GM23248 (cell line): ENCODE data around the gene ETFDH. TPM values are rescaled to one million over a fixed set of nuclear protein-coding genes. Genes with fewer than 3 reads are reported as not detected.

Experiments
- DNase-seq: peaks from one replicate; pipeline ENCODE4 v3.0.0-alpha.2; 2015
- H2AFZ ChIP-seq: fragments of 200-600 bp; sonication (generic); 2 replicates; pipeline ENCODE4 v1.6.1; 2016; ENCODE audit warnings: antibody characterized with exemption
- H3F3A ChIP-seq: fragments of 200-600 bp; sonication (generic); 2 replicates; pipeline ENCODE4 v1.6.1; 2016; ENCODE audit warnings: mild to moderate bottlenecking, antibody characterized with exemption, mixed run types; ENCODE audit not compliant: insufficient read depth
- H3K27ac ChIP-seq: fragments of 200-600 bp; sonication (generic); 2 replicates; pipeline ENCODE4 v1.5.1; 2016; ENCODE audit warnings: mild to moderate bottlenecking
- H3K27me3 ChIP-seq: fragments of 200-600 bp; sonication (generic); replicated peaks from 2 replicates; pipeline ENCODE4 v1.6.1; 2016; ENCODE audit warnings: mild to moderate bottlenecking; ENCODE audit not compliant: insufficient read depth
- H3K36me3 ChIP-seq: fragments of 200-600 bp; sonication (generic); 2 replicates; pipeline ENCODE4 v1.6.1; 2016; ENCODE audit warnings: low read depth, mild to moderate bottlenecking
- H3K4me1 ChIP-seq: fragments of 200-600 bp; sonication (generic); 2 replicates; pipeline ENCODE4 v1.6.1; 2016; ENCODE audit warnings: mild to moderate bottlenecking; ENCODE audit not compliant: insufficient read depth
- H3K4me2 ChIP-seq: fragments of 200-600 bp; sonication (generic); one replicate; pipeline ENCODE4 v1.6.1; 2016; ENCODE audit warnings: mild to moderate bottlenecking; ENCODE audit not compliant: unreplicated experiment
- H3K4me3 ChIP-seq: fragments of 200-600 bp; sonication (generic); 2 replicates; pipeline ENCODE4 v1.5.1; 2016; ENCODE audit warnings: mild to moderate bottlenecking
- H3K79me2 ChIP-seq: fragments of 200-600 bp; sonication (generic); 2 replicates; pipeline ENCODE4 v1.6.1; 2016; ENCODE audit warnings: mild to moderate bottlenecking; ENCODE audit not compliant: insufficient read depth
- H3K9ac ChIP-seq: fragments of 200-600 bp; sonication (generic); 2 replicates; pipeline ENCODE4 v1.6.1; 2016; ENCODE audit warnings: mild to moderate bottlenecking
- H3K9me2 ChIP-seq: fragments of 200-600 bp; sonication (generic); 2 replicates; pipeline ENCODE4 v1.6.1; 2016; ENCODE audit warnings: mixed run types, mild to moderate bottlenecking, moderate library complexity; ENCODE audit not compliant: insufficient read depth
- H3K9me3 ChIP-seq: fragments of 200-600 bp; sonication (generic); one replicate; pipeline ENCODE4 v1.6.1; 2017; ENCODE audit warnings: low read depth
- H4K20me1 ChIP-seq: fragments of 200-600 bp; sonication (generic); 2 replicates; pipeline ENCODE4 v1.6.0; 2016; ENCODE audit not compliant: insufficient read depth
- EZH2 ChIP-seq: fragments of 200-600 bp; sonication (generic); IDR thresholded peaks from 2 replicates; pipeline ENCODE4 v1.6.1; 2018; ENCODE audit warnings: antibody characterized with exemption, mild to moderate bottlenecking; ENCODE audit not compliant: insufficient read depth, poor library complexity, severe bottlenecking
- EZH2phosphoT487 ChIP-seq: fragments of 200-600 bp; sonication (generic); IDR thresholded peaks from 2 replicates; pipeline ENCODE4 v1.6.1; 2018; ENCODE audit warnings: antibody characterized with exemption, moderate library complexity, mild to moderate bottlenecking, low read depth; ENCODE audit not compliant: insufficient read depth
- WGBS, 2 experiments: methylation state at CpG; one replicate each; pipeline ENCODE4 v1.1.6; 2015 to 2017; ENCODE audit warnings: low lambda C conversion rate in 2 of 2, low coverage in 1 of 2; ENCODE audit errors: missing lambda C conversion rate in 2 of 2; 5-methylcytosine and 5-hydroxymethylcytosine counted together
- in situ Hi-C: fragments of 300-500 bp; cut with MboI; formaldehyde crosslinking; loops from 2 replicates; pipeline ENCODE4 v1.15.0; 2020
- polyA plus RNA-seq: library from polyadenylated mRNA; unstranded; fragments of >200 nt; fragmentation: Nextera tagmentation; extraction: Ambion mirVana; gene quantifications from 2 replicates; pipeline ENCODE4 v1.2.1, GENCODE V29; 2016
- total RNA-seq: library from RNA; depleted of rRNA; stranded (reverse); fragments of >200 nt; shearing (Covaris generic); gene quantifications from 2 replicates; pipeline ENCODE4 v1.2.3, GENCODE V29; 2014

ETFDH gene
- total and polyA plus RNA-seq, 2 experiments from 2014 or later, result 18.5 to 24.1 TPM

- DNase-seq, result peak; percentile 88
- Histone ChIP-seq H3K4me3 (peak overlapping the region; percentile 92), H3K9me3 (no peaks in the 10 kb centered on the region), H4K20me1 (no peaks in the 10 kb centered on the region), H3F3A (peaks cover 28% of the 10 kb centered on the region), H3K9ac (peak overlapping the region; percentile 90), H3K36me3 (no peaks in the 10 kb centered on the region), H3K4me2 (peak overlapping the region; percentile 93), H3K79me2 (peaks cover 71% of the 10 kb centered on the region), H3K27me3 (no peaks in the 10 kb centered on the region), H3K4me1 (peaks cover 12% of the 10 kb centered on the region), H2AFZ (peak overlapping the region; percentile 97), H3K27ac (peak overlapping the region; percentile 84), H3K9me2 (no peaks in the 10 kb centered on the region)
- TF ChIP-seq EZH2phosphoT487 (no peak), EZH2 (no peak)
- in situ Hi-C loops, result no loop called here
- WGBS, 2 experiments, result 0 to 1% methylated on average over 35 of the region's 35 CpGs
Observed at GRCh38 chr4:158670975-158671664, 976 bp upstream of the ETFDH start.

DNA sequence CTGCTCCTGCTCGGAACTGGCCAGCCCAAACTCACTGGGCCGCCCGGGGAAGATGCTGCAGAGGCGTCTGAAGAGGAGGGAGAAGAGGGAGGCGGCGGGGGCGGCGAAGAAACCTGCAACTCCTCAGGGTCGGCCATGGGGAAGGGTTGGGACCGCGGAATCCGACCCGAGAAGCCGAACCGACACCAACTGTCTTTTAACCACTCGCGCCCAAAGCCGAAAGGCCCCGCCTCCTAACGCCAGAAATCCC lies 506 bp upstream of the ETFDH start, which contains the start of gene C4orf46:
Gene C4orf46 (minus strand): TSS at position 223 of the 250 bp plus-strand sequence. CDS start 86 bp downstream, at position 137.
- Histone ChIP-seq H3K4me1 (peaks cover 12% of the 10 kb centered on the region), H3K79me2 (peaks cover 74% of the 10 kb centered on the region), H3K9ac (peak within 1 kb of the TSS; percentile 90), H3K36me3 (no peaks in the 10 kb centered on the region), H3K27me3 (no peaks in the 10 kb centered on the region), H3K27ac (peak within 1 kb of the TSS; percentile 84), H2AFZ (peak within 1 kb of the TSS; percentile 97), H3K4me3 (peak within 1 kb of the TSS; percentile 92), H3K4me2 (peak within 1 kb of the TSS; percentile 93), H3F3A (peaks cover 28% of the 10 kb centered on the region), H3K9me3 (no peaks in the 10 kb centered on the region), H4K20me1 (no peaks in the 10 kb centered on the region), H3K9me2 (no peaks in the 10 kb centered on the region)
- DNase-seq, result no peak
- TF ChIP-seq EZH2, result no peak
- TF ChIP-seq EZH2phosphoT487, result no peak
- WGBS, 2 experiments, result 1 to 3% methylated on average over 11 to 20 of the region's 20 CpGs
- in situ Hi-C loops, result no loop called here

DNA sequence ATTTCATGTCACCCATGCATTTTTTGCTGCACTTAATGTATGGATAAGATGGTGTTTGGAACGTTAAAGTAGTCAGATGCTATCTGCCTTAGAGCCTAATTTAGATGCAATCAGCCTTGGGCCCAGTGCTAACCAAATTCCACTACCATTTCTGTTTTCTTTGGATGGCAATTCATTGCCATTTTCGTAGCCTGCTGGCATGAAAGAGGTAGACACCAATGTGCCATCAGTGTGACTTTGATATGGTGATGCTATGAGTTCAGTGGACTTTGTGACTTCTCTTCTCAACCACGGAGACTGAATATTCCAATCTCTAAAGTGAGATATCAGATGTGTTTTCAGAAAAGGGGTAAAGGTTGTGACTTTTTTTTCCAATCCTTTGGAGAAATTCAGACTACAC lies 1.5 kb downstream of the ETFDH start:
- H4K20me1 ChIP-seq, result no peaks in the 10 kb centered on the region
- H3K4me1 ChIP-seq, result peaks cover 12% of the 10 kb centered on the region
- peaks cover 67% of the 10 kb centered on the region for H3K79me2 ChIP-seq
- H3K9me2 ChIP-seq, result no peaks in the 10 kb centered on the region
- H3F3A ChIP-seq, result peaks cover 28% of the 10 kb centered on the region
- in situ Hi-C loops, result no loop called here
- H3K27ac ChIP-seq, result no peak overlapping the region
- TF ChIP-seq EZH2, result no peak
- no peak for TF ChIP-seq EZH2phosphoT487
- H3K9ac ChIP-seq, result no peak overlapping the region
- no peaks in the 10 kb centered on the region for H3K36me3 ChIP-seq
- no peaks in the 10 kb centered on the region for H3K9me3 ChIP-seq
- no peak overlapping the region for H2AFZ ChIP-seq
- H3K4me2 ChIP-seq, result no peak overlapping the region
- H3K4me3 ChIP-seq, result no peak overlapping the region
- DNase-seq, result no peak
- 80 to 83% methylated on average over 3 of the region's 3 CpGs for WGBS, 2 experiments
- H3K27me3 ChIP-seq, result no peaks in the 10 kb centered on the region

DNA sequence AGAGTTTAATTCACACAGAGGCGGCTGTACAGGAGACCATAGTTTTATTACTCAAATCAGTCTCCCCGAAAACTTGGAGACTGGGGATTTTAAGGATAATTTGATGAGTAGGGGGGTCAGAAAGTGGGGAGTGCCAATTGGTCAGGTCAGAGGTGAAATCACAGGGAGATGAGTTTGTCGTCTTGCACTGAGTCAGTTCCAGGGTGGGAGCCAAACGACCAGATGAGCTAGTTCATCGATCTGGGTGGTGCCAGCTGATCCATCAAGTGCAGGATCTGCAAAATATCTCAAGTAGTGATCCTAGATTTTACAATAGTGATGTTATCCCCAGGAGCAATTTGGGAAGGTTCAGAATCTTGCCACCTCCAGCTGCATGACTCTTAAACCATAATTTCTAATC lies 4.0 kb downstream of the ETFDH start:
- DNase-seq, result peak; percentile 6
- in situ Hi-C loops, result no loop called here
- Histone ChIP-seq H4K20me1 (no peaks in the 10 kb centered on the region), H3K79me2 (peaks cover 53% of the 10 kb centered on the region), H3F3A (peaks cover 9% of the 10 kb centered on the region), H3K36me3 (no peaks in the 10 kb centered on the region), H2AFZ (no peak overlapping the region), H3K4me2 (no peak overlapping the region), H3K27ac (no peak overlapping the region), H3K4me1 (0 out of 2 replicates have a peak, but pooled peaks cover 4% of the 10 kb centered on the region), H3K9ac (no peak overlapping the region), H3K9me3 (no peaks in the 10 kb centered on the region), H3K4me3 (no peak overlapping the region), H3K9me2 (no peaks in the 10 kb centered on the region), H3K27me3 (no peaks in the 10 kb centered on the region)
- WGBS, 2 experiments, result 70 to 72% methylated on average over 5 of the region's 5 CpGs
- TF ChIP-seq EZH2phosphoT487 (no peak), EZH2 (no peak)
